BE2C (cell line): ENCODE data around the gene NSMCE3.

Experiments
- DNase-seq: peaks from one replicate; pipeline ENCODE4 v3.0.0-alpha.2; 2020
- H3K27me3 ChIP-seq: fragments of 250-450 bp; sonication (Bioruptor Pico); 2 replicates; pipeline ENCODE4 v1.5.1; 2020; ENCODE audit warnings: mild to moderate bottlenecking
- H3K36me3 ChIP-seq: fragments of 250-450 bp; sonication (Bioruptor Pico); 2 replicates; pipeline ENCODE4 v1.5.1; 2020; ENCODE audit warnings: mild to moderate bottlenecking
- H3K4me1 ChIP-seq: fragments of 250-450 bp; sonication (Bioruptor Pico); 2 replicates; pipeline ENCODE4 v1.5.1; 2020
- H3K4me3 ChIP-seq: 2 replicates; pipeline ENCODE4 v1.5.1; 2011; ENCODE audit warnings: low read depth, low read length
- H3K9me3 ChIP-seq: fragments of 250-450 bp; sonication (Bioruptor Pico); 2 replicates; pipeline ENCODE4 v1.5.1; 2020
- TF ChIP-seq, protein P1 (sequence below): IDR thresholded peaks from 2 replicates; pipeline ENCODE4 v1.5.1; 2012; ENCODE audit warnings: mild to moderate bottlenecking, low read depth, low read length

NSMCE3 gene

DNA sequence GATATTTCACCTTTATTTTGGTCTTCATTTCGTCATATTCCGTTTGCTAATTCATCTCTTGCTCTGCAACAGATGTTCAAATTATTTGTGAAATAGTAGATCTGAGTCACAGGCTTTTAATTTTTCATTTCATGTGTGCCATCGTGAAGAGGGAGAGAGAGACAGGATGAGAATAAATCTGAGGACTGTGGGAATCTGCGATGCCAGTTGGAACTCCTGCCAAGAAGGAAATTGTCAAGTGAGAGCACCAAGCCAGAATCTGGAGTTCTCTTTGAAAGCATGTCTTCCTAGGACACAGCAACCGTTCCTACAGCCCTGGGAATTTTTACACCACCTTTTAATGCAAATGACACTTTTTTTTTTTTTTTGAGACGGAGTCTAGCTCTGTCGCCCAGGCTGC is 48.8 kb downstream of the NSMCE3 start:
- Histone ChIP-seq H3K4me1 (no peaks in the 10 kb centered on the region; the same call in 1 of the 2 replicates), H3K9me3 (no peaks in the 10 kb centered on the region), H3K27me3 (no peaks in the 10 kb centered on the region), H3K4me3 (no peak overlapping the region), H3K36me3 (no peaks in the 10 kb centered on the region)
- no peak for DNase-seq
- TF ChIP-seq, protein P1, sequence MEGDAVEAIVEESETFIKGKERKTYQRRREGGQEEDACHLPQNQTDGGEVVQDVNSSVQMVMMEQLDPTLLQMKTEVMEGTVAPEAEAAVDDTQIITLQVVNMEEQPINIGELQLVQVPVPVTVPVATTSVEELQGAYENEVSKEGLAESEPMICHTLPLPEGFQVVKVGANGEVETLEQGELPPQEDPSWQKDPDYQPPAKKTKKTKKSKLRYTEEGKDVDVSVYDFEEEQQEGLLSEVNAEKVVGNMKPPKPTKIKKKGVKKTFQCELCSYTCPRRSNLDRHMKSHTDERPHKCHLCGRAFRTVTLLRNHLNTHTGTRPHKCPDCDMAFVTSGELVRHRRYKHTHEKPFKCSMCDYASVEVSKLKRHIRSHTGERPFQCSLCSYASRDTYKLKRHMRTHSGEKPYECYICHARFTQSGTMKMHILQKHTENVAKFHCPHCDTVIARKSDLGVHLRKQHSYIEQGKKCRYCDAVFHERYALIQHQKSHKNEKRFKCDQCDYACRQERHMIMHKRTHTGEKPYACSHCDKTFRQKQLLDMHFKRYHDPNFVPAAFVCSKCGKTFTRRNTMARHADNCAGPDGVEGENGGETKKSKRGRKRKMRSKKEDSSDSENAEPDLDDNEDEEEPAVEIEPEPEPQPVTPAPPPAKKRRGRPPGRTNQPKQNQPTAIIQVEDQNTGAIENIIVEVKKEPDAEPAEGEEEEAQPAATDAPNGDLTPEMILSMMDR, result no peak

DNA sequence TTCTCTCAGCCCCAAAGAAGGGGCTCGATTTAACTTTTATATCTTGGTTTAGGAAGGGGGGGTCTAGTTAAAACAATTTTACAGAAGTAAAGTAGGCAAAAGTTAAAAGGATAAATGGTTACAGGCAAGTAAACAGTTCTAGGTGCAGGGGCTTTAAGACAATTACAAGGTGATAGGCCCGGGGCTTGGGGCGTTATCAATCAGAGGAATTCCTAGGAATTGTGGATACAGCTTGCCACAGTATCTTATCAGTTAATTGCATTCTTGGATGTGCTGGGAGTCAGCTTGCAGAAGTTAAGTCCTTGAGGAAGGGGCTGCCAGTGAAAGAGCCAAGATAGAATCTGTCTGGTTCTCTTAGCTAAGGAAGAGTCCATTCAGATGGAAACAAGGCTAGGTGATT is 52.7 kb downstream of the NSMCE3 start:
- Histone ChIP-seq H3K36me3 (no peaks in the 10 kb centered on the region), H3K27me3 (peaks cover 4% of the 10 kb centered on the region; the same call in 1 of the 2 replicates), H3K4me3 (no peak overlapping the region), H3K4me1 (no peaks in the 10 kb centered on the region), H3K9me3 (no peaks in the 10 kb centered on the region; the same call in 1 of the 2 replicates)
- TF ChIP-seq, protein P1, result no peak
- DNase-seq, result no peak
